Mesothelial cell of epicardium (in vitro differentiated cells): Measurements from ENCODE around the gene GNGT1. TPM values are rescaled to one million over a fixed set of nuclear protein-coding genes. Genes with fewer than 3 reads are reported as not detected.

Experiments used
- DNase-seq, 2 experiments: peaks; one replicate each; pipeline ENCODE4 v3.0.0; 2021; ENCODE audit warnings: low spot score in 2 of 2; ENCODE audit not compliant: unreplicated experiment in 2 of 2
- H3K27ac Mint-ChIP-seq: 2 replicates; pipeline ENCODE4 v1.8.0; 2021; ENCODE audit warnings: mixed read lengths
- H3K27me3 Mint-ChIP-seq: 2 replicates; pipeline ENCODE4 v1.8.0; 2021; ENCODE audit warnings: low read depth, mixed read lengths
- H3K36me3 Mint-ChIP-seq: 2 replicates; pipeline ENCODE4 v1.8.0; 2021; ENCODE audit warnings: mixed read lengths
- H3K4me1 Mint-ChIP-seq: 2 replicates; pipeline ENCODE4 v1.8.0; 2021; ENCODE audit warnings: mixed read lengths
- H3K4me3 Mint-ChIP-seq: 2 replicates; pipeline ENCODE4 v1.8.0; 2021; ENCODE audit warnings: mild to moderate bottlenecking, moderate library complexity, mixed read lengths
- H3K9me3 Mint-ChIP-seq: 2 replicates; pipeline ENCODE4 v1.8.0; 2021; ENCODE audit warnings: mixed read lengths
- CTCF ChIP-seq: fragments of 200-600 bp; sonication (generic); IDR thresholded peaks from one replicate; pipeline ENCODE4 v1.5.0; 2021; ENCODE audit warnings: antibody characterized with exemption; ENCODE audit not compliant: unreplicated experiment
- total RNA-seq: library from RNA; stranded (reverse); gene quantifications from 3 replicates; pipeline ENCODE4 v1.2.1, GENCODE V29; 2021

GNGT1 gene
- total RNA-seq, 1 donor from 2014 or later = not detected

- peaks cover 22% of the 10 kb centered on the region for H3K9me3 Mint-ChIP-seq
- no peak for TF ChIP-seq CTCF
- H3K4me3 Mint-ChIP-seq = no peak overlapping the region
- no peaks in the 10 kb centered on the region for H3K36me3 Mint-ChIP-seq
- H3K27me3 Mint-ChIP-seq = no peaks in the 10 kb centered on the region
- no peak for DNase-seq
- no peaks in the 10 kb centered on the region for H3K4me1 Mint-ChIP-seq
- no peak overlapping the region for H3K27ac Mint-ChIP-seq
Observed at GRCh38 chr7:93873998-93874574, 32.3 kb upstream of the GNGT1 start.

GRCh38 chr7:93877742-93878141 lies 28.6 kb upstream of the GNGT1 start:
- H3K36me3 Mint-ChIP-seq = peaks cover 4% of the 10 kb centered on the region

GRCh38 chr7:93879356-93879755 lies 27.0 kb upstream of the GNGT1 start:
- no peak overlapping the region for H3K4me3 Mint-ChIP-seq
- H3K27me3 Mint-ChIP-seq = no peaks in the 10 kb centered on the region
- TF ChIP-seq CTCF = no peak
- H3K9me3 Mint-ChIP-seq = peaks cover 27% of the 10 kb centered on the region
- DNase-seq = no peak
- H3K4me1 Mint-ChIP-seq = no peaks in the 10 kb centered on the region
- peaks cover 4% of the 10 kb centered on the region for H3K36me3 Mint-ChIP-seq
- H3K27ac Mint-ChIP-seq = no peak overlapping the region

More at GRCh38 chr7:93877742-93878141, 28.6 kb upstream of the GNGT1 start:
- no peak for DNase-seq
- H3K27me3 Mint-ChIP-seq = no peaks in the 10 kb centered on the region
- no peak for TF ChIP-seq CTCF
- H3K4me1 Mint-ChIP-seq = no peaks in the 10 kb centered on the region
- no peak overlapping the region for H3K27ac Mint-ChIP-seq
- peaks cover 35% of the 10 kb centered on the region for H3K9me3 Mint-ChIP-seq
- no peak overlapping the region for H3K4me3 Mint-ChIP-seq

GRCh38 chr7:93882468-93882867 lies 23.9 kb upstream of the GNGT1 start:
- Mint-ChIP-seq H3K36me3 (peaks cover 4% of the 10 kb centered on the region), H3K27me3 (no peaks in the 10 kb centered on the region), H3K27ac (no peak overlapping the region)

GRCh38 chr7:93883078-93883916 lies 23.1 kb upstream of the GNGT1 start:
- no peaks in the 10 kb centered on the region for H3K4me1 Mint-ChIP-seq
- TF ChIP-seq CTCF = no peak
- peaks cover 4% of the 10 kb centered on the region for H3K36me3 Mint-ChIP-seq
- H3K9me3 Mint-ChIP-seq = peaks cover 14% of the 10 kb centered on the region
- H3K27ac Mint-ChIP-seq = no peak overlapping the region
- H3K4me3 Mint-ChIP-seq = no peak overlapping the region
- DNase-seq = no peak
- H3K27me3 Mint-ChIP-seq = peaks cover 5% of the 10 kb centered on the region

More at GRCh38 chr7:93882468-93882867, 23.9 kb upstream of the GNGT1 start:
- no peak for TF ChIP-seq CTCF
- Mint-ChIP-seq H3K4me3 (no peak overlapping the region), H3K9me3 (peaks cover 19% of the 10 kb centered on the region), H3K4me1 (no peaks in the 10 kb centered on the region)
- no peak for DNase-seq
